Progenitor cell of endocrine pancreas (in vitro differentiated cells): Measurements from ENCODE around the gene HOXB6. TPM values are rescaled to one million over a fixed set of nuclear protein-coding genes. Genes with fewer than 3 reads are reported as not detected.

Experiments used
- DNase-seq: peaks from one replicate; pipeline ENCODE4 v3.0.0; 2021; ENCODE audit warnings: low spot score; ENCODE audit not compliant: unreplicated experiment
- H3K27ac Mint-ChIP-seq: 2 replicates; pipeline ENCODE4 v1.8.0; 2021; ENCODE audit warnings: mild to moderate bottlenecking, moderate library complexity, mixed read lengths
- H3K27me3 Mint-ChIP-seq: 2 replicates; pipeline ENCODE4 v1.8.0; 2021; ENCODE audit warnings: mixed read lengths
- H3K36me3 Mint-ChIP-seq: 2 replicates; pipeline ENCODE4 v1.8.0; 2022; ENCODE audit warnings: mixed read lengths; ENCODE audit not compliant: insufficient read depth
- H3K4me1 Mint-ChIP-seq: 2 replicates; pipeline ENCODE4 v1.8.0; 2021; ENCODE audit warnings: low read depth, mixed read lengths
- H3K4me3 Mint-ChIP-seq: 2 replicates; pipeline ENCODE4 v1.8.0; 2021; ENCODE audit warnings: low read depth, mild to moderate bottlenecking, moderate library complexity, mixed read lengths
- H3K9me3 Mint-ChIP-seq: 2 replicates; pipeline ENCODE4 v1.8.0; 2021; ENCODE audit warnings: low read depth, mixed read lengths
- total RNA-seq: library from RNA; stranded (reverse); gene quantifications from 2 replicates; pipeline ENCODE4 v1.2.1, GENCODE V29; 2021
- TF ChIP-seq, protein P1 (sequence below): fragments of 200-600 bp; sonication (generic); IDR thresholded peaks from one replicate; pipeline ENCODE4 v1.5.0; 2021; ENCODE audit warnings: antibody characterized with exemption, mild to moderate bottlenecking; ENCODE audit not compliant: unreplicated experiment

Gene HOXB6
- total RNA-seq, 1 donor from 2014 or later: 0.96 TPM

DNA sequence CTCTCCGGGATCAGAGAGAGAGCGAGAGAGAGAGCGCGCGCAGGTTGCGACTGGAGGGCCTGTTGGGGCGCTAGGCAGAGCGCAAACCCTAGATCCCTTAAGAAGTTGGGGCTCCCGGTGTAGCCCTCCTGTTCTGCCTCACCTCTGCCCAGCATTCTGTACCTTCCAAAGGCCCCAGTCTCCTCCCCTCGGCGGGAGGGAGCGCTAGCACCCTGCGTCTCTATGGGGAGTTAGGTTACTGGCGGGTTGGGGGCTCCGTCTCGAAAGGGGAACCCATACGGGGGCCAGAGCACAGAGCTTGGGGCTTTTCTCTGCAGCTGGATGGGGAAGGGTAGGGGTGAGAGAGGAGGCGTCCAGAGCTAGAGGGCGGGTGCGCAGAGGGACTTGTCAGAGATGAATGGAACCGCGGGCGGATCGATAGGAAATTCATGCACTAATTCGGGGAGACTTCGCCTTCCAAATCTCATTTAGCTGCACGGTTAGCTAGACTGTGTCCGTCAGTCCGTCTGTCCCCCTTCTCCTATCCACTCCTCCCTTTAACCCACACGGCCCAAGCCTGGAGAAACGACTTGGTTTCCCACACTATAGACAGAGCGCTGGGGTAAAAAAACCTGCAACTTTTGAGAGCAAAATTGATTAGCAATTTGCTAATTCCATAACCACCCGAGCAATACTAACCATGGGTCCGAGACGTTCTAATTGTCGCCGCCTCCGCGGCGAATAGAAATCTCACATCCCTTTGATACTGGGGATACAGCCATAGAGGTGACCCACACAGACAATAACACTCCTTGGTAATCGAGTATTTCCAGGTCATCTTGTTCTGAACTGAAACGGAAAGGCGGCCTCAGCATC is 25.9 kb downstream of the HOXB6 start:
- DNase-seq: no peak
- no peaks in the 10 kb centered on the region for H3K9me3 Mint-ChIP-seq
- H3K27ac Mint-ChIP-seq: peak overlapping the region; percentile 78
- H3K36me3 Mint-ChIP-seq: no peaks in the 10 kb centered on the region
- H3K4me1 Mint-ChIP-seq: peaks cover 9% of the 10 kb centered on the region
- peak overlapping the region; percentile 62 for H3K4me3 Mint-ChIP-seq
- H3K27me3 Mint-ChIP-seq: peaks cover 69% of the 10 kb centered on the region
- TF ChIP-seq, protein P1, sequence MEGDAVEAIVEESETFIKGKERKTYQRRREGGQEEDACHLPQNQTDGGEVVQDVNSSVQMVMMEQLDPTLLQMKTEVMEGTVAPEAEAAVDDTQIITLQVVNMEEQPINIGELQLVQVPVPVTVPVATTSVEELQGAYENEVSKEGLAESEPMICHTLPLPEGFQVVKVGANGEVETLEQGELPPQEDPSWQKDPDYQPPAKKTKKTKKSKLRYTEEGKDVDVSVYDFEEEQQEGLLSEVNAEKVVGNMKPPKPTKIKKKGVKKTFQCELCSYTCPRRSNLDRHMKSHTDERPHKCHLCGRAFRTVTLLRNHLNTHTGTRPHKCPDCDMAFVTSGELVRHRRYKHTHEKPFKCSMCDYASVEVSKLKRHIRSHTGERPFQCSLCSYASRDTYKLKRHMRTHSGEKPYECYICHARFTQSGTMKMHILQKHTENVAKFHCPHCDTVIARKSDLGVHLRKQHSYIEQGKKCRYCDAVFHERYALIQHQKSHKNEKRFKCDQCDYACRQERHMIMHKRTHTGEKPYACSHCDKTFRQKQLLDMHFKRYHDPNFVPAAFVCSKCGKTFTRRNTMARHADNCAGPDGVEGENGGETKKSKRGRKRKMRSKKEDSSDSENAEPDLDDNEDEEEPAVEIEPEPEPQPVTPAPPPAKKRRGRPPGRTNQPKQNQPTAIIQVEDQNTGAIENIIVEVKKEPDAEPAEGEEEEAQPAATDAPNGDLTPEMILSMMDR: no peak

DNA sequence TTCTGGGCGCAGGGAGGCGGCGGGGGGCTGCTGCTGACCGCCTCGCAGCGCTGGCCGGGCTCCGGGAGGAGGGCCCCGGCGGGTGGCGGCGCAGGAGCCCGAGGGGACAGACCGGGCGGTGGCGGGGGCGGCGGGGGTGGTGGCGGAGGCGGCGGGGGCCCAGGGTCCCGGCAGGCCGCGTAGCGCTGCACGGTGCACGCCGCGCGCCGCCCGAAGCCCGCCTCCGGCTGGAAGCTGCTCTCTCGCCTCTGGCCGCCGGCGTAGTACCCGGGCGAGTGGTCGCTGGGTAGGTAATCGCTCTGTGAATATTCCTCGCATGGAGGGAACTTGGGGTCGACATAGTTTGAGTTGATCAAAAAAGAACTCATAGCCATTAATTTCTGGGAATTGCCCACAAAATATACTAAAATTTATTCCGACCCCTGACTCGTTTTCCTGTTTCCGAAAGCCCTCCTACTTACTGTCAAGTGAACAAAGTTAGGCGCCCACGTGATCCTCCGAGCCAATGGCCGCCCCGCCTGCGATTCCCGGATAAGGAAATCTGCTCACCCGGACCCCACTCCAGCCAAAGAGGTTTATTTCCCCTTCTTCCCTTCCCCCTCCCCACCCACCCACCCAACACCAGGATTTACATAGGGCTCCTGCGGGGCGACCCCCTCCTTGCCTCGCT is 26.7 kb downstream of the HOXB6 start, which contains the start of gene HOXB4:
TSS of gene HOXB4 (minus strand) at position 405 of the 670 bp plus-strand sequence. CDS start at position 374, 31 bp downstream.
- Mint-ChIP-seq H3K9me3 (no peaks in the 10 kb centered on the region), H3K36me3 (no peaks in the 10 kb centered on the region), H3K27me3 (peaks cover 61% of the 10 kb centered on the region), H3K27ac (peak within 1 kb of the TSS; percentile 78), H3K4me3 (peak within 1 kb of the TSS; percentile 75), H3K4me1 (peaks cover 11% of the 10 kb centered on the region)
- no peak for DNase-seq
- TF ChIP-seq, protein P1: no peak

DNA sequence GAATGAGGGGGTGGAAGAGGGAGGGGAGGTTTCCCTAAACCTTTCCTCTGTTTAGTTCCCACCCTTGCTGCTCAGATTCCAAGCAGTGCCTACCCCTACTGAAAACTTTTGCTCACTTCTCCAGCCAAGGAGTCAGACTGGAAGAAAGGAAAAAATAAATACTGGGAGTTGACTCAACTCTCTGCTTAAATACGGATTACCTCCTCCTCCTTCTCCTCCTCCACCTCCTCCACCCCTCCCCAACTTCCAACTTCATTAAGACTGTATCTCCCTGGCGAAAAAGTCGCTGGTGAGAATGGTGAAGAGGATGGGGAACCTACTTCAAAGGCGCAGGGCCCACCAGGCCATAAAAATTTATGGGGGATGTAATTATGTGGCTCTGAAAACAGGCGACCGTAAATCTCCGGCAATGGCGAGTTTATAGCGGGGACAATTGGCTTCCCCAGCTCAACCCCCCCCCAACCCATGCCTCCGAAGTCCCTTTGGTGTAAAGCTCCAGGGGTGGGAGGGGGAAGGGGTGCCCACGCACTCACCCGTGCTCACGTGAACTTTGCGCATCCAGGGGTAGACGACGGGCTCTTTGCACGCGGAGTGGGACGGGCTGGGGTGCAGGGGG is 27.3 kb downstream of the HOXB6 start:
- Mint-ChIP-seq H3K9me3 (no peaks in the 10 kb centered on the region), H3K27ac (peak overlapping the region; percentile 49), H3K36me3 (no peaks in the 10 kb centered on the region), H3K4me1 (peaks cover 11% of the 10 kb centered on the region), H3K27me3 (peaks cover 55% of the 10 kb centered on the region), H3K4me3 (peak overlapping the region; percentile 63)
- no peak for DNase-seq
- TF ChIP-seq, protein P1: no peak

DNA sequence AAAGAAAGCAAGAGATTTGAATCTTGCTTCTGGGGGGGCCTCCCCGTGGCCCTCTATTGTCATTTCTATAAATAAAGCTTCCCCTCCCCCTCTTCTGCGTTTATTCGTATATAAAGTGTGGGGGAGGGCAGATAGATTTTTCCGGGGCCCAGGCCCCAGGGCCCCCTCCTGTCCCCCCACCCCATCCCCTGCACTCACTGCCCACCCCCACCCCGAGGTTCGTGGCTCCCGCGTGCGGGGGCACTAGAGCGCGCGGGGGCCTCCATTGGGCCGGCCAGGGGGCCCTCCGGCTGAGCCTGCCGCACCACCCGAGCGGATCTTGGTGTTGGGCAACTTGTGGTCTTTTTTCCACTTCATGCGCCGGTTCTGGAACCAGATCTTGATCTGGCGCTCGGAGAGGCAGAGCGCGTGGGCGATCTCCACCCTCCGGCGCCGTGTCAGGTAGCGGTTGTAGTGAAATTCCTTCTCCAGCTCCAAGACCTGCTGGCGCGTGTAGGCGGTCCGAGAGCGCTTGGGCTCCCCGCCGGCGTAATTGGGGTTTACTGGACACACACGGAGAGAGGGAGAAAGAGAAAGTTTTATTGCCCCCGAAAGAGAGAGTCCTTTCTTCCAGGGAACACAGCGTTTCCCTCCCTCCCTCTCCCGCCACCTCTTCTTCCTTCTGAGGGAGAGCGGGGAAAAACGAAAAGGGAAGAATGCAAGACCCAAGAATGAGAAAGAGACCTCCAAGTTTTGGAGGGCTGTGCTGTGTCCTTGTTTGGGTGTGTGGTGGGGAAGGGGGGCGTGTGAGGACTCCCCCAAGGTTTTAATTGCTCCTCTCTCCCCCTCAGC is 28.1 kb downstream of the HOXB6 start:
- Mint-ChIP-seq H3K4me3 (peak overlapping the region; percentile 63), H3K36me3 (no peaks in the 10 kb centered on the region), H3K27ac (no peak overlapping the region), H3K27me3 (peaks cover 47% of the 10 kb centered on the region), H3K9me3 (no peaks in the 10 kb centered on the region), H3K4me1 (peaks cover 11% of the 10 kb centered on the region)
- DNase-seq: no peak
- TF ChIP-seq, protein P1: no peak
